WTC11 (cell line): ENCODE measurements around the gene ELAVL1. TPM values are rescaled to one million over a fixed set of nuclear protein-coding genes. Genes with fewer than 3 reads are reported as not detected.

Source experiments
- ATAC-seq: fragments of 200-7000 bp; cut with Tn5 transposase; 2 replicates; pipeline ENCODE4 v1.10.0; 2021; ENCODE audit warnings: mild to moderate bottlenecking, moderate library complexity
- CTCF ChIA-PET: fragments of 300-600 bp; sonication (Branson Sonifier 250); formaldehyde crosslinking; loops from one replicate; lab custom pipeline; 2021; ENCODE audit warnings: antibody characterized with exemption; lab: Charles Lee
- POLR2A ChIA-PET: fragments of 350-600 bp; sonication (Branson Sonifier 250); formaldehyde crosslinking; loops from one replicate; lab custom pipeline; 2021; ENCODE audit warnings: antibody characterized with exemption; lab: Charles Lee
- DNase-seq: peaks from one replicate; pipeline ENCODE4 v3.0.0; 2021; ENCODE audit warnings: low spot score
- H3K27ac Mint-ChIP-seq: 2 replicates; pipeline ENCODE4 v1.8.0; 2021; ENCODE audit warnings: mixed read lengths
- H3K27me3 Mint-ChIP-seq: 2 replicates; pipeline ENCODE4 v1.8.0; 2021; ENCODE audit warnings: low read depth, mild to moderate bottlenecking, moderate library complexity, mixed read lengths
- H3K36me3 Mint-ChIP-seq: 2 replicates; pipeline ENCODE4 v1.8.0; 2021; ENCODE audit warnings: mixed read lengths
- H3K4me1 Mint-ChIP-seq: 2 replicates; pipeline ENCODE4 v1.8.0; 2022; ENCODE audit warnings: mixed read lengths
- H3K4me3 Mint-ChIP-seq: 2 replicates; pipeline ENCODE4 v1.8.0; 2021; ENCODE audit warnings: mild to moderate bottlenecking, moderate library complexity, mixed read lengths
- H3K9me3 Mint-ChIP-seq: 2 replicates; pipeline ENCODE4 v1.8.0; 2021; ENCODE audit warnings: mixed read lengths
- ATF1 ChIP-seq: sonication (generic); formaldehyde crosslinking; IDR thresholded peaks from 2 replicates; pipeline ENCODE4 v1.8.1; 2023; ENCODE audit warnings: mild to moderate bottlenecking, moderate library complexity, missing genetic modification reagents
- E2F5 ChIP-seq: sonication (generic); formaldehyde crosslinking; IDR thresholded peaks from 2 replicates; pipeline ENCODE4 v1.8.1; 2022; ENCODE audit warnings: mild to moderate bottlenecking, moderate library complexity, missing genetic modification reagents
- ETV6 ChIP-seq: sonication (generic); formaldehyde crosslinking; IDR thresholded peaks from 2 replicates; pipeline ENCODE4 v1.8.1; 2022; ENCODE audit warnings: mild to moderate bottlenecking, missing genetic modification reagents
- FOXP4 ChIP-seq: sonication (generic); formaldehyde crosslinking; IDR thresholded peaks from 2 replicates; pipeline ENCODE4 v1.8.0; 2022; ENCODE audit warnings: mild to moderate bottlenecking, missing genetic modification reagents
- GABPB1 ChIP-seq: sonication (generic); formaldehyde crosslinking; IDR thresholded peaks from 2 replicates; pipeline ENCODE4 v1.8.1; 2023; ENCODE audit warnings: mild to moderate bottlenecking, missing genetic modification reagents
- IRF2 ChIP-seq: sonication (generic); formaldehyde crosslinking; IDR thresholded peaks from 2 replicates; pipeline ENCODE4 v1.8.0; 2022; ENCODE audit warnings: low read depth, missing genetic modification reagents, borderline replicate concordance
- MAX ChIP-seq: sonication (generic); formaldehyde crosslinking; IDR thresholded peaks from 2 replicates; pipeline ENCODE4 v1.8.0; 2022; ENCODE audit warnings: mild to moderate bottlenecking, missing genetic modification reagents
- PREB ChIP-seq: sonication (generic); formaldehyde crosslinking; IDR thresholded peaks from 2 replicates; pipeline ENCODE4 v1.8.1; 2022; ENCODE audit warnings: mild to moderate bottlenecking, missing genetic modification reagents, moderate library complexity, borderline replicate concordance
- USF2 ChIP-seq: sonication (generic); formaldehyde crosslinking; IDR thresholded peaks from 2 replicates; pipeline ENCODE4 v1.8.1; 2023; ENCODE audit warnings: mild to moderate bottlenecking, missing genetic modification reagents, moderate library complexity
- ZNF423 ChIP-seq: fragments of 250-450 bp; sonication (Bioruptor Pico); IDR thresholded peaks from 2 replicates; pipeline ENCODE4 v2.1.2; 2022; ENCODE audit warnings: mild to moderate bottlenecking, moderate library complexity
- ZNF671 ChIP-seq: fragments of 250-450 bp; sonication (Bioruptor Pico); IDR thresholded peaks from 2 replicates; pipeline ENCODE4 v1.8.0; 2021; ENCODE audit warnings: mild to moderate bottlenecking
- total RNA-seq: library from RNA; stranded (reverse); gene quantifications from 3 replicates; pipeline ENCODE4 v1.2.3, GENCODE V29; 2021
- TF ChIP-seq, protein P1 (sequence below): sonication (generic); formaldehyde crosslinking; IDR thresholded peaks from 2 replicates; pipeline ENCODE4 v1.8.1; 2022; ENCODE audit warnings: low read depth, missing genetic modification reagents, borderline replicate concordance
- TF ChIP-seq, protein P2 (sequence below): fragments of 250-450 bp; sonication (Bioruptor Pico); conservative IDR thresholded peaks from 2 replicates; pipeline ENCODE4 v1.9.0; 2021; ENCODE audit warnings: mild to moderate bottlenecking
- TF ChIP-seq, protein P3 (sequence below): sonication (generic); formaldehyde crosslinking; IDR thresholded peaks from 2 replicates; pipeline ENCODE4 v1.8.0; 2023; ENCODE audit warnings: mild to moderate bottlenecking, missing genetic modification reagents

ELAVL1 gene
- total RNA-seq, 1 experiment from 2014 or later, result 160 TPM

GRCh38 chr19:7914598-7915045 is 90.8 kb downstream of the ELAVL1 start, which contains the start of gene TGFBR3L (continued):
- TF ChIP-seq ZNF671 (CRISPR knock-in tag), result no peak

GRCh38 chr19:7914099-7914498 is 91.3 kb downstream of the ELAVL1 start:
- ChIA-PET POLR2A (no interaction called here), CTCF (interaction anchor here (0.6 to 0.8 kb wide), 3 partner anchors 26 to 52 kb away, joined by 3 to 5 read pairs (median 3); partner anchors contain the start of gene LRRC8E)
- no peak for DNase-seq
- Mint-ChIP-seq H3K4me3 (no peak overlapping the region), H3K27ac (no peak overlapping the region), H3K4me1 (peaks cover 3% of the 10 kb centered on the region), H3K36me3 (peaks cover 11% of the 10 kb centered on the region), H3K9me3 (no peaks in the 10 kb centered on the region), H3K27me3 (peaks cover 46% of the 10 kb centered on the region)
- ATAC-seq, result no peak
- no peak for TF ChIP-seq USF2 (CRISPR knock-in tag)
- no peak for TF ChIP-seq ETV6 (CRISPR knock-in tag)
- TF ChIP-seq, protein P1, sequence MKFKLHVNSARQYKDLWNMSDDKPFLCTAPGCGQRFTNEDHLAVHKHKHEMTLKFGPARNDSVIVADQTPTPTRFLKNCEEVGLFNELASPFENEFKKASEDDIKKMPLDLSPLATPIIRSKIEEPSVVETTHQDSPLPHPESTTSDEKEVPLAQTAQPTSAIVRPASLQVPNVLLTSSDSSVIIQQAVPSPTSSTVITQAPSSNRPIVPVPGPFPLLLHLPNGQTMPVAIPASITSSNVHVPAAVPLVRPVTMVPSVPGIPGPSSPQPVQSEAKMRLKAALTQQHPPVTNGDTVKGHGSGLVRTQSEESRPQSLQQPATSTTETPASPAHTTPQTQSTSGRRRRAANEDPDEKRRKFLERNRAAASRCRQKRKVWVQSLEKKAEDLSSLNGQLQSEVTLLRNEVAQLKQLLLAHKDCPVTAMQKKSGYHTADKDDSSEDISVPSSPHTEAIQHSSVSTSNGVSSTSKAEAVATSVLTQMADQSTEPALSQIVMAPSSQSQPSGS (CRISPR knock-in tag), result no peak
- TF ChIP-seq, protein P2, sequence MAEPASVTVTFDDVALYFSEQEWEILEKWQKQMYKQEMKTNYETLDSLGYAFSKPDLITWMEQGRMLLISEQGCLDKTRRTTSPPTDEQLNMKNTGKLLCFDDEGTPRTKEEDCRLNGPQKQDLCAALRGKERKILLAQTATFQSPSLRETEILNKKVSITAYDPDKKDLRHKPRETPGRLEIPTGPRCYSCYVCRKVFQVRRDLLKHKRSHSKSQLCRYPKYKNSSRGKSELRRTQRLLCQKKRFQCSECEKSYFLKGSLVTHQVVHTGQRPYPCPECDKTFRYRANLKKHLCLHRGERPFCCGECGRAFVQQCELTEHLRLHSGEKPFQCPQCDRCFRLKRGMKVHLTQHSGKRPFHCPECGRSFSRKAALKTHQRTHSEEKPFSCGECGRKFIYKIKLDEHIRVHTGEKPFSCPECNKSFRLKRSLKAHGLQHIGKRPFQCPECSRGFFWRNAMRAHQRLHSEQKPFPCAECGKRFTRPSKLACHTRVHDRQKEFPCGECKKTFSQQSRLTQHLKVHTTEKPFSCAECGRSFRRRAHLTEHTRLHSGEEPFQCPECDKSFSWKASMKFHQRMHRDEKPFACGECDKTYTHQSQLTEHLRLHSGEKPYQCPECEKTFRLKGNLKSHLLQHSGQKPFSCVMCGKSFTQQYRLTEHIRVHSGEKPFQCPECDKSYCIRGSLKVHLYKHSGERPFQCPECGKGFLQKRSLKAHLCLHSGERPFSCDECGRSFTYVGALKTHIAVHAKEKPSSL, result no peak
- no peak for TF ChIP-seq ZNF671 (CRISPR knock-in tag)
- TF ChIP-seq FOXP4 (CRISPR knock-in tag), result no peak
- no peak for TF ChIP-seq IRF2
- TF ChIP-seq ZNF423 (CRISPR knock-in tag), result no peak
- TF ChIP-seq MAX (CRISPR knock-in tag), result no peak
- no peak for TF ChIP-seq E2F5 (CRISPR knock-in tag)
- no peak for TF ChIP-seq PREB (CRISPR knock-in tag)
- TF ChIP-seq GABPB1 (CRISPR knock-in tag), result no peak
- TF ChIP-seq, protein P3, sequence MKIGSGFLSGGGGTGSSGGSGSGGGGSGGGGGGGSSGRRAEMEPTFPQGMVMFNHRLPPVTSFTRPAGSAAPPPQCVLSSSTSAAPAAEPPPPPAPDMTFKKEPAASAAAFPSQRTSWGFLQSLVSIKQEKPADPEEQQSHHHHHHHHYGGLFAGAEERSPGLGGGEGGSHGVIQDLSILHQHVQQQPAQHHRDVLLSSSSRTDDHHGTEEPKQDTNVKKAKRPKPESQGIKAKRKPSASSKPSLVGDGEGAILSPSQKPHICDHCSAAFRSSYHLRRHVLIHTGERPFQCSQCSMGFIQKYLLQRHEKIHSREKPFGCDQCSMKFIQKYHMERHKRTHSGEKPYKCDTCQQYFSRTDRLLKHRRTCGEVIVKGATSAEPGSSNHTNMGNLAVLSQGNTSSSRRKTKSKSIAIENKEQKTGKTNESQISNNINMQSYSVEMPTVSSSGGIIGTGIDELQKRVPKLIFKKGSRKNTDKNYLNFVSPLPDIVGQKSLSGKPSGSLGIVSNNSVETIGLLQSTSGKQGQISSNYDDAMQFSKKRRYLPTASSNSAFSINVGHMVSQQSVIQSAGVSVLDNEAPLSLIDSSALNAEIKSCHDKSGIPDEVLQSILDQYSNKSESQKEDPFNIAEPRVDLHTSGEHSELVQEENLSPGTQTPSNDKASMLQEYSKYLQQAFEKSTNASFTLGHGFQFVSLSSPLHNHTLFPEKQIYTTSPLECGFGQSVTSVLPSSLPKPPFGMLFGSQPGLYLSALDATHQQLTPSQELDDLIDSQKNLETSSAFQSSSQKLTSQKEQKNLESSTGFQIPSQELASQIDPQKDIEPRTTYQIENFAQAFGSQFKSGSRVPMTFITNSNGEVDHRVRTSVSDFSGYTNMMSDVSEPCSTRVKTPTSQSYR (CRISPR knock-in tag), result no peak
- TF ChIP-seq ATF1 (CRISPR knock-in tag), result no peak
